Type B pancreatic cell (in vitro differentiated cells): Measurements from ENCODE around the gene CCDC70. TPM values are rescaled to one million over a fixed set of nuclear protein-coding genes. Genes with fewer than 3 reads are reported as not detected.

Experiments
- DNase-seq: peaks from one replicate; pipeline ENCODE4 v3.0.0; 2021; ENCODE audit warnings: mixed read lengths; ENCODE audit not compliant: unreplicated experiment; ENCODE audit errors: extremely low spot score
- H3K27ac Mint-ChIP-seq: 2 replicates; pipeline ENCODE4 v1.8.0; 2021; ENCODE audit warnings: mild to moderate bottlenecking, mixed read lengths
- H3K27me3 Mint-ChIP-seq: 2 replicates; pipeline ENCODE4 v1.8.0; 2021; ENCODE audit warnings: mixed read lengths
- H3K36me3 Mint-ChIP-seq: 2 replicates; pipeline ENCODE4 v1.8.0; 2021; ENCODE audit warnings: mixed read lengths
- H3K4me1 Mint-ChIP-seq: one replicate; pipeline ENCODE4 v1.8.0; 2021; ENCODE audit warnings: mixed read lengths; ENCODE audit not compliant: unreplicated experiment
- H3K4me3 Mint-ChIP-seq: 2 replicates; pipeline ENCODE4 v1.8.0; 2021; ENCODE audit warnings: mild to moderate bottlenecking, mixed read lengths
- H3K9me3 Mint-ChIP-seq: 2 replicates; pipeline ENCODE4 v1.8.0; 2021; ENCODE audit warnings: mixed read lengths
- total RNA-seq: library from RNA; stranded (reverse); gene quantifications from 2 replicates; pipeline ENCODE4 v1.2.1, GENCODE V29; 2021; ENCODE audit warnings: low replicate concordance
- TF ChIP-seq, protein P1 (sequence below): fragments of 200-600 bp; sonication (generic); conservative IDR thresholded peaks from 2 replicates; pipeline ENCODE4 v1.5.0; 2021; ENCODE audit warnings: antibody characterized with exemption, mild to moderate bottlenecking

Gene CCDC70
- total RNA-seq, 1 donor from 2014 or later, result not detected

DNA sequence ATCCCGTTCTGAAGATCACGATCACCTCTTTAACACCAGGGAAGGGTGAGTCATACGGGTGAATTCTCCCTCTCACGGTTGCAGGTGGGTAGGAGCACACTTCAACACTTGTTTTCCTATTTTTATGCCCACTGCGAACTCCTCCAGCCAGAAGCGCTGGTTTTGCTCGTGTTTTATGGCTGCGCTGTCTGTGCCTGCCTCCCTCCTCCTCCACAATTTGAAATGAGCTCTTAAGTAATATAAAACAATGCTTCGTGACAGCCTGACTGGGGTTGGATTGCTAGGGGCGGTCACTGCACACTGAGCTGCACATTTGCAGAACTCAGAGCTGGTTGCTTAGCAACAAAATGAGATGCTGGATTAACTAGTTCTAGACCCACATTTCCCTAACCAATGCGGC, 12.9 kb downstream of the CCDC70 start:
- Mint-ChIP-seq H3K9me3 (no peaks in the 10 kb centered on the region), H3K36me3 (no peaks in the 10 kb centered on the region), H3K4me1 (peaks cover 23% of the 10 kb centered on the region), H3K27me3 (no peaks in the 10 kb centered on the region), H3K4me3 (peak overlapping the region; percentile 18), H3K27ac (no peak overlapping the region)
- TF ChIP-seq, protein P1, sequence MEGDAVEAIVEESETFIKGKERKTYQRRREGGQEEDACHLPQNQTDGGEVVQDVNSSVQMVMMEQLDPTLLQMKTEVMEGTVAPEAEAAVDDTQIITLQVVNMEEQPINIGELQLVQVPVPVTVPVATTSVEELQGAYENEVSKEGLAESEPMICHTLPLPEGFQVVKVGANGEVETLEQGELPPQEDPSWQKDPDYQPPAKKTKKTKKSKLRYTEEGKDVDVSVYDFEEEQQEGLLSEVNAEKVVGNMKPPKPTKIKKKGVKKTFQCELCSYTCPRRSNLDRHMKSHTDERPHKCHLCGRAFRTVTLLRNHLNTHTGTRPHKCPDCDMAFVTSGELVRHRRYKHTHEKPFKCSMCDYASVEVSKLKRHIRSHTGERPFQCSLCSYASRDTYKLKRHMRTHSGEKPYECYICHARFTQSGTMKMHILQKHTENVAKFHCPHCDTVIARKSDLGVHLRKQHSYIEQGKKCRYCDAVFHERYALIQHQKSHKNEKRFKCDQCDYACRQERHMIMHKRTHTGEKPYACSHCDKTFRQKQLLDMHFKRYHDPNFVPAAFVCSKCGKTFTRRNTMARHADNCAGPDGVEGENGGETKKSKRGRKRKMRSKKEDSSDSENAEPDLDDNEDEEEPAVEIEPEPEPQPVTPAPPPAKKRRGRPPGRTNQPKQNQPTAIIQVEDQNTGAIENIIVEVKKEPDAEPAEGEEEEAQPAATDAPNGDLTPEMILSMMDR, result no peak
- no peak for DNase-seq

DNA sequence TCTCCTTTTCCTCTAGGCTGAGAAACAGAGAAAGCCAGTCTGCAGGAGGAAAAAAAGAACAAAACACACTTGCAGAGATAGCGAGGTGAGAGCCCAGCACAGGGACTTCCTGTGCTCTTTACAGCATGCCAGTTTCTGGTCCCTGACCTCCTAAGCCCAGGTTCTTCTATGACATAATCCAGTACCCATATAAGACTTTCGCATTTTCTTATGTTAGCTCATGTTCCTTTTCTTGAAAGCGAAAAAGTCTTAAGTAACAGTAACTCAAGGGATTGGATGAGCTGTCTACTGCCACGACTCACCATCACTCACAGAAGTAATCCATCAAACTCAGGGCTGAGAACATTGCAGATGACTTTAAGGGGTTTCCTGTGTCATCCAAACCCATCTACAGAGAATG, 17.4 kb downstream of the CCDC70 start:
- Mint-ChIP-seq H3K9me3 (no peaks in the 10 kb centered on the region), H3K27ac (no peak overlapping the region), H3K4me3 (no peak overlapping the region), H3K36me3 (no peaks in the 10 kb centered on the region), H3K4me1 (peaks cover 18% of the 10 kb centered on the region), H3K27me3 (no peaks in the 10 kb centered on the region)
- TF ChIP-seq, protein P1, result no peak
- DNase-seq, result no peak

DNA sequence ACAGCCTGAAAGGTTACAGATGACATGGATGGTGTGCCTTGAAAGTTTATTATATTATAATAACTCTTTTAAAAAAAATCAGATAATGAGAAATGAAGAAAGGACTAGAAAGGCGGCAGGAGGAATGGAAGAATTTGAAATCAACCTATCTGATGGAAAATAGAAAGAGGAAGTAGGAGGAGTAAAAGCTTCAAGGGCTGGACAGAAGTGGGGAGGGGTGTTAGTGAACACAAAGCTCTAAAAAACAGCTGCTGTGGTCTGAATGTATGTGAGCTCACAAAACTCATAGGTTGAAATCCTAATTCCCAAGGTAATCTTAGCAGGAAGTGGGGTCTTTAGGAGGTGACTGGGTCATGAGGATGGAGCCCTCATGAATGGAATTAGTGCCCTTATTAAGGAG, 19.5 kb downstream of the CCDC70 start:
- TF ChIP-seq, protein P1, result no peak
- Mint-ChIP-seq H3K27ac (no peak overlapping the region), H3K4me3 (no peak overlapping the region), H3K9me3 (no peaks in the 10 kb centered on the region), H3K36me3 (no peaks in the 10 kb centered on the region), H3K27me3 (no peaks in the 10 kb centered on the region), H3K4me1 (peaks cover 5% of the 10 kb centered on the region)
- no peak for DNase-seq

DNA sequence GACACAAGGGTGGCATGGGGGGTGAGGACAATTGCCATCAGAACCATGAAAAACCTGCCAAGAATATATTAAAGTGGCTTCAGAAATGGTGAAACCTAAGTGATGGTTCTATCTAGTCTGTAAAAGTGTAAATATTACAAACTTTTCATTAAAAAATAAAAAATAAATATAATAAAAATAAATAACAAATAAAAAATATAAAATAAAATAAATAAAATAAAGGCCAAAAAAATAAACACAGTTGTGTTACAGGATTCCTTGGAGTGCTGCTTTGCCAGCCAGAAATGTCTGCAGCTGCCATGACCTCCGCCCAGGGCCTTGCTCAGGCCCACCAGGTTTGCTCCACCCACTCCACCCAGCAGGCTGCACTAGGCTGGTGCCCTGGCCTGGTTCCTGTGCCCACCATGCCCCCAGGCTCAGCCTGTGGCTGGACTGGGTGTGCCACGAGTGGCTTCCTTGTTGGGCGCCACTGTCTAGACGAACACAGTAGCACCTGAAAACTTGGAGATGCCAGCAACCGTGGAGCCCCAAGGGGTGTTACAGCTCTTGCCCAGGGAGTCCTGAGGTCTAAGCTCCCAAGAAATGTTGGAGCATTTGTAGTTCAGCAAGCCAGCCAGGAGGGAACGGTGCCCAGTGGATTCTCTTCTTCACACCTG, 20.9 kb downstream of the CCDC70 start:
- Mint-ChIP-seq H3K4me3 (no peak overlapping the region), H3K36me3 (no peaks in the 10 kb centered on the region), H3K27me3 (no peaks in the 10 kb centered on the region), H3K4me1 (no peaks in the 10 kb centered on the region), H3K9me3 (no peaks in the 10 kb centered on the region), H3K27ac (no peak overlapping the region)
- peak; percentile 56 for DNase-seq
- TF ChIP-seq, protein P1, result no peak

DNA sequence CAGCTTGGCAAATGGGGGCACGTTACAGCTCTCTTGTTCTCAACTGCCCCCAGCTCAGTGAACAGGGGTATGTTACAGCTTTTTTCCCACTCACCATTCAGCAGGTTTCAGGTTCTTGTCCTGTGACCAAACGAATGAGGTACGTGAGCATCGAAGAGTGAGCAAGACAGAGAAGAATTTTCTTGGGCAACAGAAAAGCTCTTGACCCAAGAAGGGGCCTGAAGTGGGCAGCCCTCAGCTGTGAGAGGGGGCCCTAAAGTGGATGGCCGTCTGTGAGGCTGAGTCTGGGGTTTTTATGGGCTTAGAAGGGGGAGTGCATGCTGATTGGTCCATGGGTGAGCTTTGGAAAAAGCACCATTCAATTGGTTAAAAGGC, 21.4 kb downstream of the CCDC70 start:
- TF ChIP-seq, protein P1, result no peak
- peak; percentile 42 for DNase-seq
- Mint-ChIP-seq H3K27me3 (no peaks in the 10 kb centered on the region), H3K4me1 (no peaks in the 10 kb centered on the region), H3K9me3 (no peaks in the 10 kb centered on the region), H3K36me3 (no peaks in the 10 kb centered on the region), H3K27ac (no peak overlapping the region), H3K4me3 (no peak overlapping the region)

DNA sequence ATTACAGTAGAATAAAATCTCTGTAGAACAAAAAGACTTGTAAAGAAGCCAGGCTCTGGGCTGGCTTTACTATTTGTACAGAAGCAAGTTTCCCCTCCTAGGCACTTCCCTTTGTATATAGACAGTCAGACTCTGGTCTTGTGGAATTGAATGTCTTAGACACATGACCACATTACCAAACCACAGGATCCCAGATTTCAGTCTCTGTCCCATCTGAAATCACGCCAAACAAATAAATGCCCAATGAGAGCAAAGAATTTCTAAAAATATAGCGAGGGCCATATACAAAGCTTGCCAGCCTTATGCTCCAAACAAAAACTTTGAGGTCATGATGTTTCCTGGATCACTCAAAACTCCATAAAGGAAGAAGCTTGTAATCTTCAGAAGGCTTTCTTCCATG, 23.9 kb downstream of the CCDC70 start:
- Mint-ChIP-seq H3K4me1 (no peaks in the 10 kb centered on the region), H3K27ac (no peak overlapping the region), H3K4me3 (no peak overlapping the region), H3K36me3 (no peaks in the 10 kb centered on the region), H3K9me3 (no peaks in the 10 kb centered on the region), H3K27me3 (no peaks in the 10 kb centered on the region)
- no peak for DNase-seq
- TF ChIP-seq, protein P1, result no peak
